H7 (cell line): ENCODE data around the gene DNASE2. TPM values are rescaled to one million over a fixed set of nuclear protein-coding genes. Genes with fewer than 3 reads are reported as not detected.
"Not testable (repeated sequence)": the region's sequence is repeated elsewhere in the genome, so short reads cannot be mapped to it uniquely, and the experiment has no call there.

ENCODE experiments used
- DNase-seq: peaks from one replicate; pipeline ENCODE4 v3.0.0; 2012
- H3K27me3 ChIP-seq: 2 replicates; pipeline ENCODE4 v1.6.0; 2011; ENCODE audit warnings: mild to moderate bottlenecking, low read length; ENCODE audit not compliant: control insufficient read depth, insufficient read depth
- H3K36me3 ChIP-seq: replicated peaks from 2 replicates; pipeline ENCODE4 v1.5.1; 2011; ENCODE audit warnings: low read length; ENCODE audit not compliant: control insufficient read depth, insufficient read depth
- H3K4me3 ChIP-seq: 2 replicates; pipeline ENCODE4 v1.5.1; 2011; ENCODE audit warnings: low read depth, mild to moderate bottlenecking, control low read depth, low read length, moderate library complexity; ENCODE audit not compliant: insufficient read depth
- total RNA-seq: library from RNA; depleted of rRNA; stranded (reverse); fragments of >200 nt; shearing (Covaris generic); gene quantifications from 2 replicates; pipeline ENCODE4 v1.2.3, GENCODE V29; 2014

Gene DNASE2
- total RNA-seq, 1 experiment from 2014 or later, result 15.3 TPM

DNA sequence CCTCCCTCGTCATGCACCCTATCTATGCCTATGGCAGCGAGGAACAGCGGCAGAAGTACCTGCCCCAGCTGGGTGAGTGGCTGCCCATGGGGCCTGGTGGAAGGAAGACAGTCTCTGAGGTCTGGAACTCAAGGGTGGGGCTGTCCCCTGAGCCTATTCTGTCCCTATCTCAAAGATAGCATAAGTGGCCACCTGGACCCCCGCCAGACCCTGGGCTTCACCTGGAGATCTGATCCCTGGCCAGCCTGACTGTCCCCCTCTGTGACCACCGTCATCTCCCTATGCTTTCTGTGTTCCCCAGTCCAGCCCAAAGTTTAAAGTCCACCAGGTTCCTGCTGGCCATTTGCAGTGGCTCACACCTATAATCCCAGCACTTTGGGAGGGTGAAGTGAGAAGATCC, 12.3 kb upstream of the DNASE2 start:
- no peak for DNase-seq
- Histone ChIP-seq H3K27me3 (no peaks in the 10 kb centered on the region; the same call in 1 of the 2 replicates), H3K36me3 (peaks cover 11% of the 10 kb centered on the region), H3K4me3 (no peak overlapping the region)

DNA sequence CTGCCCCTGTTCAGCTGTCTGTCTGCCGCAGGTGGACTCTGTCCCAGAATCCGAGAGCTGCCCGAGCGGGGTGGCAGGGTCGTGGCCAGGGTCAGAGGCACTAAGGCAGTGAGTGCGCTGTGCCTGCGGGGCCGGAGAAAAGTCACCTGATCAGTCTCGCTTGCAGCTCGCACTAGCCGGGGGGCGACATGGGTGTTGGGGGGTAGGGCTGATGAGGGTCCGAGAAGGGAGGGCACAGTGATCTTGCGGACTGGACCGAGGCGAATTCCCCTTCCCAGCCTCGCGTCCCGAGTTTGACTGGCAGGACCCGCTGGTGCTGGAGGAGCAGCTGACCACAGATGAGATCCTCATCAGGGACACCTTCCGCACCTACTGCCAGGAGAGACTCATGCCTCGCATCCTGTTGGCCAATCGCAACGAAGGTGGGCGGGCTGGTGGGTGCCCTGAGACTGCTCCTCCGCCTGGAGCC, 10.3 kb upstream of the DNASE2 start:
- H3K4me3 ChIP-seq, result peak overlapping the region; percentile 88
- H3K36me3 ChIP-seq, result peaks cover 11% of the 10 kb centered on the region
- H3K27me3 ChIP-seq, result peaks cover 11% of the 10 kb centered on the region
- peak; percentile 75 for DNase-seq

- H3K27me3 ChIP-seq, result peaks cover 16% of the 10 kb centered on the region
- peak within 1 kb of the TSS; percentile 88 for H3K4me3 ChIP-seq
- peaks cover 11% of the 10 kb centered on the region for H3K36me3 ChIP-seq
- DNase-seq, result peak; percentile 98
Observed at GRCh38 chr19:12890787-12891552, 9.7 kb upstream of the DNASE2 start, which contains the start of gene GCDH. TSS of gene GCDH (plus strand) at chr19:12891160. CDS start at chr19:12891305, 145 bp downstream.

GRCh38 chr19:12890299-12890786, 9.1 kb upstream of the DNASE2 start:
- not testable (repeated sequence) for DNase-seq
- peak overlapping the region; percentile 34 for H3K4me3 ChIP-seq
- peaks cover 11% of the 10 kb centered on the region for H3K36me3 ChIP-seq
- H3K27me3 ChIP-seq, result peaks cover 21% of the 10 kb centered on the region

DNA sequence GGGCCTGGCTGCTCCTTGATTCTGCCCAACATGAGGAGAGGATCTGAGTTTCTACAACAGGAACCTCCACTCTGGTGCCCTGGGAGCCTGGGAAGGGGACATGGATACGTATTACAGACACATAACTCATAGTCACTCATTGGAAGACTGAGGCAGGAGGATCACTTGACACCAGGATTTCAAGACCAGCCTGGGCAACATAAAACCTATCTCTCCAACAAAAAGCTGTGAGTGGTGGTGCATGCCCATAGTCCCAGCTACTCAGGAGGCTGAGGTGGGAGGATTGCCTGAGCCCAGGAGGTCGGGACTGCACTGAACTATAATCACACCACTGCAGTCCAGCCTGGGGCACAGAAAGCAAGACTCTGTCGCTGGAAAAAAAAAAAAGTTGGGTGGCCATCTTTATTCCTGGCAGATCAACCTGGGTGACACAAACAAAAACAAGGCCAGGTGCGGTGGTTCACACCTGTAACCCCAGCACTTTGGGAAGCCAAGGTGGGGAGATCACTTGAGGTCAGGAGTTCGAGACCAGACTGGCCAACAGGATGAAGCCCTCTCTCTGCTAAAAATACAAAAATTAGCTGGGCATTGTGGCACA, 6.9 kb upstream of the DNASE2 start:
- Histone ChIP-seq H3K4me3 (no peak overlapping the region), H3K36me3 (peaks cover under 1% of the 10 kb centered on the region; the same call in 1 of the 2 replicates), H3K27me3 (peaks cover 34% of the 10 kb centered on the region)
- no peak for DNase-seq

DNA sequence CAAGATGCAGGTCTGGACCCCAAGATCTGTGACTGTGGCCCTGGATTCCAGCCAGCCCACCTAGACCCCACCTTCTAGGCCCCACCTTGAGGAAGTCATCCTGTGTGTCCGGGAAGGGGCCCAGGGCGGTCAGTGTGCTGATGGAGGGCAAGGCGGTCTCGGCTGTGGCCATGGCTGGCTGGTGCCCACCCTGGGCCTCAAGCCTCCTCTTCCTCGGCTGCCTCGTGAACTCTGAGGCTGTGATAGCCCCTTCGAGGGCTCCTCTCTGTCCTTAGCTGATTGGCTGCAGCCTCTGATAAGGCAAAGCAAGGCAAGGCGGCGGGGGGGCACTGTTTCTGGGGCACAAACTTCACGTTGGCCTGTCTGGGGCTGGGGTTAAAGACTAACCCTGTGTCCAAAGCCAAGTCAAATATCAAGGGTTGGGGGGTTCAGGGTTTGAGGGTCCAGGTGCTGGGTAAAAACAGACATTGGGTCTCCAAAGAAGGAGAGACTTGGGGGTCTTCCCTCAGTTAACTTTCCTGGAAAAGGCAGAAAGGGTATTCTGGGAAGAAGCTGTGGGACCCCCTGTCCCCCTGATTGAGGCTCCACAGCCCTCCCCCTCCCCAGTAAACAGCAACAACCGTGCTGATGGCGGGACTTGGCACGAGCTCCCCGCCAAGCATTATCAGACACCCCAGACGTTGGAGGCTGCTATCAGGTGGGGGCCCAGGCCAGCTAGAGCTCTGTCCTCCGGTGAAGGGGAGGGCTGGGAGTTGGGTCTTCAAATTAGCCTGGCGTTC, 5.9 kb upstream of the DNASE2 start, which contains the start of gene KLF1:
Gene KLF1 (minus strand): TSS at position 233 of the 779 bp plus-strand sequence. CDS start 61 bp downstream, at position 172.
- no peaks in the 10 kb centered on the region for H3K36me3 ChIP-seq
- DNase-seq, result no peak
- peaks cover 37% of the 10 kb centered on the region for H3K27me3 ChIP-seq
- peak within 1 kb of the TSS; percentile 63 for H3K4me3 ChIP-seq

DNA sequence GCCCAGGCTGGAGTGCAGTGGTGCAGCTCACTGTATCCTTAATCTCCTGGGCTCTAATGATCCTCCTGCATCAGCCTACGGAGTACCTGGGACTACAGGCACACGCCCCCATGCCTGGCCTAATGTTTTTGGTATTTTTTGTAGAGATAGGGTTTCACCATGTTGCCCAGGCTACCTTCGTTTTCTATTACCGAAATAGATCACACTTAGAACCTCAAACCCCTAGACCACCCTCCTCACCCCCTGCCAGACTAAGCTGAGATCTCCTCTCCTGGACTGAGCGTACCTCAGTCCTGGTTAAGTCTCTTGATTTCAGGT, 5.4 kb upstream of the DNASE2 start:
- no peaks in the 10 kb centered on the region for H3K36me3 ChIP-seq
- H3K27me3 ChIP-seq, result peaks cover 37% of the 10 kb centered on the region
- H3K4me3 ChIP-seq, result no peak overlapping the region
- no peak for DNase-seq

- DNase-seq, result peak; percentile 84
- Histone ChIP-seq H3K4me3 (peak overlapping the region; percentile 63), H3K36me3 (no peaks in the 10 kb centered on the region)
Observed at GRCh38 chr19:12885749-12886650, 4.8 kb upstream of the DNASE2 start.

DNA sequence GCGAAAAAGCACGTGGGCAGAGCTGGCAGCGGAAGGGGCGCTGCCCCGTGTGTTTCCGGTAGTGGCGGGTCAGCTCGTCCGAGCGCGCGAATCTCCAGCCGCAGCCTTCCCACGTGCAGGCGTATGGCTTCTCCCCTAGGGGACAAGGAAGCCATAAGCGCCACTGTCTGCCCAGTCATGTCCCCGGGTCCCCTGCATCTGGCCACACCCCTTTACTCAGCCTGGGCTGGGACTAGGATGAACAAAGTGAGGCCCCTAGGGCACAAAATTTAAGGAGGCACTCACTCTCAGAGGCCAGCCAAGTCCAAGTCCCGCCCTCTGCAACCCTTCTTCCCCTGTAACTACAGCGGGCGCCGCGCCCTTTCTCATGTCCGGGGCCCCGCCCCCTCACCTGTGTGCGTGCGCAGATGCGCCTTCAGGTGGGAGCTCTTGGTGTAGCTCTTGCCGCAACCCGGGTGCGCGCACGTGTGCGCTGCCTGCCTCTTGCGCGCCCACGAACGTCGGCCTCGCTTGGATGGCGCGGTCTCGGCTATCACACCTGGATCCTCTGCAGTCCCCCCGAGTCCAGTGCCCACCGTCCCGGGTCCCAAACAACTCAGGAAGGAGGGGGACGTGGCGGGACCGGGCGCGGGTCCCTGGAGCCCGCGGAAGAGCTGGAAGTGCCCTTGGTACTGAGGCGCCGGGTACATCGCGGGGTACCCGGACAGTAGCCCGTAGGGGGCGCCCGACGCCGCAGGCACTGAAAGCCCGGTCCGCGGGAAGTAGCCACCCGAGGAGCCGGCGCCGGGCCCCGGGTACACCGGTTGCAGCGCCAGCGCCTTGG, 3.9 kb upstream of the DNASE2 start:
- H3K27me3 ChIP-seq, result peaks cover 49% of the 10 kb centered on the region
- no peaks in the 10 kb centered on the region for H3K36me3 ChIP-seq
- peak overlapping the region; percentile 63 for H3K4me3 ChIP-seq
- peak; percentile 99 for DNase-seq

More at GRCh38 chr19:12885749-12886650, 4.8 kb upstream of the DNASE2 start:
- peaks cover 40% of the 10 kb centered on the region for H3K27me3 ChIP-seq

DNA sequence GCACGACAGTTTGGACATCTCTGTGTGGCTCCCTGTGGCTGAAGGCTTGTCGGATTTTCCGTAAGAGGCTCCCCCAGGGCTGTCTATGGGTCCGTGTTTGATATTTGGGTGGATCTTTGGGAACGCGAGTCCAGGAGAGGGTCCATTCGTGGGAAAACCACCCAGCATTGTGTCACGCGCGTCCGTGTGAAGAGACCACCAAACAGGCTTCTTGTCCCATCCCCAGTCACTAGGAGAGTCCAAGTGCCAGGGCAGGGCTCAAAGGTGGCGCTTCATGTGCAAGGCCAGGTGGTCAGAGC, 3.3 kb upstream of the DNASE2 start:
- no peak for DNase-seq
- H3K27me3 ChIP-seq, result peaks cover 50% of the 10 kb centered on the region
- peak overlapping the region; percentile 63 for H3K4me3 ChIP-seq
- H3K36me3 ChIP-seq, result no peaks in the 10 kb centered on the region

DNA sequence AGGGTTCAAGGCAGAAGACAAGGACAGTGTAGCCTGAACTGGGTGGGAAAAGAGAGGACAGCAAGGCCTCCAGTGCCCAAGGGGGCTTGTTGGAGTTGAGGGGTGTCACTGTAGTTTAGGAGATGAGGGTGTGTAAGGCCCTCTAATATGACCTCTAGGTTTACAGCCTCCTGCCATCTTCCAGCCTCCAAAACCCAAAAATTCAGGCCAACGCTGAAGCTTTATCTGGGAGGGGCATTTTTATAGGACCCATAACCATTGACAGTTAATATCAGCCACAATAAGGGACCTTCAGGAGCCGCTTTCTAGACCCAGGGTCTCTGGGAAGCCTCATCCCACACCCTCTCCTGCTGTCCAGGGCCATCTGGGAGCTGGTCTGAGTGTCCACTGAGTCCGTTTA, 3.0 kb upstream of the DNASE2 start:
- peaks cover 53% of the 10 kb centered on the region for H3K27me3 ChIP-seq
- no peak for DNase-seq
- H3K4me3 ChIP-seq, result no peak overlapping the region
- no peaks in the 10 kb centered on the region for H3K36me3 ChIP-seq

DNA sequence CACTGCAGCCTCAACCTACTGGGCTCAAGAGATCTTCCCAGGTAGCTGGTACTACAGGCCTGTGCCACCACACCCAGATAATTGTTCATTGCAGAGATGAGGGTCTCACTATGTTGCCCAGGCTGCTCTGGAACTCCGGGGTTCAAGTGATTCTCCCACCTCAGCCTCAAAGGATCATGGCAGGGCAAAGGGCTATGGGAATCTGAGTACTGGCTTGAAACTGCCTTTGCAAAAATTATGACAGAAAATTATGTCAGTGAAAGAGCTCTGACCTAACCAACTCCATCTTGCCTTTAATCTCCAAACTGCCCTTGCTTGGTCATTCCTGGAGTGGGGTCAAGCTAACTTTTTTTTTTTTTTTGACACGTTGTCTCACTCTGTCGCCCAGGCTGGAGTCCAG, 1.3 kb upstream of the DNASE2 start:
- DNase-seq, result no peak
- Histone ChIP-seq H3K36me3 (peaks cover 3% of the 10 kb centered on the region), H3K4me3 (no peak overlapping the region), H3K27me3 (peaks cover 52% of the 10 kb centered on the region)

DNA sequence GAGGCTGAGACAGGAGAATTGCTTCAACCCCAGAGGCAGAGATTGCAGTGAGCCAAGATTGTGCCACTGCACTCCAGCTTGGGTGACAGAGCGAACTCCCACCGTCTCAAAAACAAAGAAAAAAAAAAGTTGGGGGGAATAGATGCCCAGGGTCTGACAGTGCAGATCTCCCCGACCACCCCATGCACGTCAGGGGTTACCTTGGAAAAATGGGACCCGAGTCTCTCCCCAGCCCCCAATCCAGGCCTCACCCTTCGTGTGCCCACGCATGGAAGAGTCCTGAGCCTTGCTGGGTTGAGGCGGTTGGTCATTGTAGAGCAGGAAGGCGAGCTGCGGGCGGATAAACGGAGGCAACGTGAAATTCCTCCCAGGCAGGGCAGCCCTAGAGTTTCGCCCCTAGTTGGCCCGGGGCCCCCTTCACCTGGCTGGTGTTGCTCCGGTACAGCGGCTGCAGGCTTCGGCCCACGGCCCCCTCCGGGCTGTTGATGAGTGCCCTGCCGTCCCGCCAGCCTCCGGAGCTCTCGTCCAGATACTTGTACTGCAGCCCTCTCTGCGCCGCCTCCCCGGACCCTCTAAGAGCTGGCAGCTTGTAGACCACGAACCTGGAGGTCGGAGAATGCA, 588 bp downstream of the DNASE2 start:
- Histone ChIP-seq H3K27me3 (peaks cover 38% of the 10 kb centered on the region), H3K36me3 (peaks cover 3% of the 10 kb centered on the region), H3K4me3 (peak overlapping the region; percentile 80)
- DNase-seq, result peak; percentile 85
